ENCODE data around the gene DGLUCY. TPM values are rescaled to one million over a fixed set of nuclear protein-coding genes. Genes with fewer than 3 reads are reported as not detected.

Gene DGLUCY
- total and polyA plus RNA-seq, 11 donors: 53.7 to 234 (median 138) TPM

DNA sequence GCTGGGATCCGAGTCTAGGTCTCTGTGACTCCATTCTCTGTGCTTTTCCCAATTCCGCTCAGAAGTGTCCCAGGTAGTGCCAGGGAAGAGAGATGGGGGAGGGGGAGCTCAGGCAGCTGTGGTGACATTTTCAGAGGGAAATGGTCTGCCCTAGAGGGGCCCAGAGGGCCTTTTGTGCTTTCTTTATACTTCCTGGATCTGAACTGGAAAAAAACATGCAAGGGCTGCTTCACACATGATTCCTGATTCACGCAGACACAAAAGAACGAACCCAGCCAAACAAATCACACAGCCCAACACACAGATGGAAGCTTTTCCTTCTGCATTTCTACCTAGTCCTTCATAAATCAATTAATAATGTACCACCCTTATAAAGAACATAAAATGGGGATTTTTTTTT, 104.1 kb downstream of the DGLUCY start:
- H3K9me3 ChIP-seq: no peaks in the 10 kb centered on the region
- ATAC-seq (no peak), DNase-seq (no peak)
- TF ChIP-seq POLR2A (IDR thresholded peaks at IDR 0.05): no peak
- TF ChIP-seq, protein P1, sequence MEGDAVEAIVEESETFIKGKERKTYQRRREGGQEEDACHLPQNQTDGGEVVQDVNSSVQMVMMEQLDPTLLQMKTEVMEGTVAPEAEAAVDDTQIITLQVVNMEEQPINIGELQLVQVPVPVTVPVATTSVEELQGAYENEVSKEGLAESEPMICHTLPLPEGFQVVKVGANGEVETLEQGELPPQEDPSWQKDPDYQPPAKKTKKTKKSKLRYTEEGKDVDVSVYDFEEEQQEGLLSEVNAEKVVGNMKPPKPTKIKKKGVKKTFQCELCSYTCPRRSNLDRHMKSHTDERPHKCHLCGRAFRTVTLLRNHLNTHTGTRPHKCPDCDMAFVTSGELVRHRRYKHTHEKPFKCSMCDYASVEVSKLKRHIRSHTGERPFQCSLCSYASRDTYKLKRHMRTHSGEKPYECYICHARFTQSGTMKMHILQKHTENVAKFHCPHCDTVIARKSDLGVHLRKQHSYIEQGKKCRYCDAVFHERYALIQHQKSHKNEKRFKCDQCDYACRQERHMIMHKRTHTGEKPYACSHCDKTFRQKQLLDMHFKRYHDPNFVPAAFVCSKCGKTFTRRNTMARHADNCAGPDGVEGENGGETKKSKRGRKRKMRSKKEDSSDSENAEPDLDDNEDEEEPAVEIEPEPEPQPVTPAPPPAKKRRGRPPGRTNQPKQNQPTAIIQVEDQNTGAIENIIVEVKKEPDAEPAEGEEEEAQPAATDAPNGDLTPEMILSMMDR (IDR thresholded peaks at IDR 0.05): no peak
- no peak overlapping the region for H3K27ac ChIP-seq
- peaks cover 0 to 81% (median 65%) of the 10 kb centered on the region in 9 donors for H3K36me3 ChIP-seq
- H3K4me1 ChIP-seq: peaks cover 0 to 41% (median 15%) of the 10 kb centered on the region in 12 donors
- WGBS, 4 donors: 79 to 86% (median 83%) methylated on average over 4 of the region's 4 CpGs
- intact Hi-C loops (cut with DNase I): no loop called here
- no peaks in the 10 kb centered on the region for H3K27me3 ChIP-seq
- H3K4me3 ChIP-seq: no peak overlapping the region

DNA sequence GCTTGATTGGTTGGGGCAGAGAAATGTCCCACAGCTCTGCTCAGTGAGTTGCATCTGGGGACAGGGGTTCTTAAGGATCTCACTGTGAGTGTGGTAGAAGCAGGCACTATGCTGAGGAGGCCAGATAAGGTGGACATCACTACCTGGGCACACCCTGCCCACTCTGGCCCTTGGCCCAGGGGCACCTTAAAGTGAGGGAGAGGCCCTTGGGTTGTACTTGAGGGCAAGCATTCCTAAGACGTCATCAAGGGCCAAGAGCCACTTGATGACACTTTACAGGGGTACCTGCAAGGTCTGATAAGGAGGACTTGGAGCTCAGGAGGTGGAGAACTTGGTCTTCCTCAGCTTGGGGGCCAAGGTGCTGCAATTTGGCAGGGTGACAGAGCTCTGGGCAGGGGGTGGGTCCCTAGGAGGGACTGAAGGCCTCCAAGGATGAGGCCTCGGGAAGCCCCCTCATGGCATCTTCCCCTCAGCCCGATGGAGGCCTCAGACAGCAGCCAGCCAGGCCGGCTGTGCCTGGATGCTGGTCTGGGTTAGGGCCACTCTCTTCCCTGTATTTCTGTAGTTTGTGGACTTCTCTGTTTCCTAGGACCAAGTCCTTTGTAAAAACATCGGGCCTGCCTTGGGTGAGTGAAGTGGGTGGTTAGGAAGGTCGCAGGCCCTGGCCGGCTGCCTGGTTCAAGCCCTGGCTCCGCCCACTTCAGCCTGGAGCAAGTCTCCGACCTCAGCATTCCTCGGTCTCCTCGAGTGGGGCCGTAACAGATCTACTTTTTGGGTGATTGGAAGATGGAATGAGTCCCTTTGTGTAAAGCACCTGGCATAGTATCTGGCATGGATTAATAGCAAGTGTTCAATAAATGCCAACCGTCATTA, 105.9 kb downstream of the DGLUCY start:
- DNase-seq (peak in 4 of 5 donors; percentile 27 to 67 (median 44)), ATAC-seq (peak in 3 of 4 donors; percentile 59 to 69 (median 65))
- intact Hi-C loops (cut with DNase I): no loop called here
- 51 to 61% (median 61%) methylated on average over 13 of the region's 13 CpGs for WGBS, 4 donors
- peaks cover 0 to 48% (median 22%) of the 10 kb centered on the region in 12 donors for H3K4me1 ChIP-seq
- peaks cover 0 to 74% (median 64%) of the 10 kb centered on the region in 9 donors for H3K36me3 ChIP-seq
- no peak for TF ChIP-seq POLR2A (IDR thresholded peaks at IDR 0.05)
- TF ChIP-seq, protein P1 (IDR thresholded peaks at IDR 0.05): no peak
- H3K27ac ChIP-seq: peak overlapping the region in 3 of 12 donors; percentile 1 to 18 (median 15)
- H3K27me3 ChIP-seq: no peaks in the 10 kb centered on the region
- no peaks in the 10 kb centered on the region for H3K9me3 ChIP-seq
- H3K4me3 ChIP-seq: no peak overlapping the region

DNA sequence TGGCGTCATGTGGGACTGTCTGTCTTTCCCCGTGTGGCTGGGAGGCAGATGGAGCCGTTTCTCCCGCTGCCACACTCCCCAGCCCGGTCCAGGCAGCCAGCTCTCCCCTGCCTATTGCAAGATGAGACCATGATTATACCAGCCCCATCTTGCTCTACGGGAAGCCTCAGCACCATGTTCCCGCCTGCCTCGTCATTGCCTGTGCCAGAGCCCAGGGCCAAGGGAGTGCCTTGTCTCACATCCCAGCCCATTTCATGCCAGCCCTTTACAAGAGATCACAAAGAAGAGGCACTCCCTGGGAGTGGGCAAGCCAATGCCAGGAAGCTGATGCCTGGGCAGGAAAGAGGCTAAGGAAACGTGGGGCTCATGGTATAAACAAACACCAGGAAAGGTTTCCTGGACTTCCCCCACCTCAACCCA, 106.7 kb downstream of the DGLUCY start:
- H3K27me3 ChIP-seq: no peaks in the 10 kb centered on the region
- WGBS, 4 donors: 84 to 91% (median 88%) methylated on average over 9 of the region's 9 CpGs
- no peak for DNase-seq
- intact Hi-C loops (cut with DNase I): no loop called here
- no peak for TF ChIP-seq POLR2A (IDR thresholded peaks at IDR 0.05)
- TF ChIP-seq, protein P1 (IDR thresholded peaks at IDR 0.05): no peak
- peaks cover 0 to 74% (median 63%) of the 10 kb centered on the region in 9 donors for H3K36me3 ChIP-seq
- H3K27ac ChIP-seq: peak overlapping the region in 1 of 12 donors; percentile 15
- ATAC-seq: peak in 2 of 4 donors; percentile 2 to 15
- peaks cover 0 to 48% (median 22%) of the 10 kb centered on the region in 12 donors for H3K4me1 ChIP-seq
- H3K9me3 ChIP-seq: no peaks in the 10 kb centered on the region
- H3K4me3 ChIP-seq: no peak overlapping the region

DNA sequence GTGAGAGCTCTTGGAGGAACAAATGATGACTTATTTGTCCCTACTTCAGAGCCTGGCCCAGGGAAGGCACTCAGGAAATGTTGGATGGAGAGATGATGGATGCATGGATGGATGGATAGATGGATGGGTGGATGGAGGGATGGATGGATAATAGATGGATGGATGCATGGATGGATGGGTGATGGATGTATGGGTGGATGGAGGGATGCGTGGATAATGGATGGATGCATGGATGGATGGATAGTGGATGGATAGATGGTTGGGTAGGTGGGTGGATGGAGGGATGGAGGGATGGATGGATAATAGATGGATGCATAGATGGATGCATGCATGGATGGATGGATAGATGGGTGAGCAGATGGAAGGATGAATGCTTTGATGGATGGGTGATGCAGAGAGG, 107.4 kb downstream of the DGLUCY start:
- TF ChIP-seq POLR2A (IDR thresholded peaks at IDR 0.05): no peak
- TF ChIP-seq, protein P1 (IDR thresholded peaks at IDR 0.05): no peak

More for the DNA sequence above, 107.4 kb downstream of the DGLUCY start:
- Histone ChIP-seq H3K4me1 (peaks cover 0 to 48% (median 22%) of the 10 kb centered on the region in 12 donors), H3K4me3 (no peak overlapping the region), H3K27ac (no peak overlapping the region), H3K27me3 (no peaks in the 10 kb centered on the region), H3K9me3 (no peaks in the 10 kb centered on the region), H3K36me3 (peaks cover 0 to 72% (median 59%) of the 10 kb centered on the region in 9 donors)
- 95 to 100% (median 98%) methylated on average over 1 of the region's 1 CpG for WGBS, 4 donors
- DNase-seq: no peak
- no peak for ATAC-seq
- intact Hi-C loops (cut with DNase I): no loop called here
